Measurements from ENCODE around the gene ARID4B. TPM values are rescaled to one million over a fixed set of nuclear protein-coding genes. Genes with fewer than 3 reads are reported as not detected.

ARID4B gene
- total and polyA plus RNA-seq, 2 donors (not counting 1 experiment from before 2014, with no cell fraction given), result 15.3 to 42.4 TPM

DNA sequence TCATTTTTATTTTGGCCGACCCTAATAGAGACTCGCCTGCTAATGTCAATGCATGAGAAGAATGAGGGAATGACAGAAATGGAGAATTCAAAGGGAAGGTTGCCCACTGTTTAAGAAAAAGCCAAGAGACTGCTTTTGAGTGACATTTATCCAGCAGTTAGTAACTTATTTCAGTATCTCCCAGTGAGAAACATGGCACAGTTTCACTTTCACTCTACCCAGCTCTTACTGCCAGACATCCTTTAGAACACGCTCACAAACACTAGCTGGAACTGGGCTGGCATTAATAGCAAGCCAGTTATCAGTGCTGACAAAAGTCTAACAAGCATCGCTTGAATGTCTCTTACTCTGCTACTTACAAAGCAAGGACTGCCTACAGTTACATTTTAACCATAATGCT is 8.9 kb upstream of the ARID4B start:
- no peaks in the 10 kb centered on the region for H4K20me1 ChIP-seq (ENCODE audit: control insufficient read depth, extremely low read depth, insufficient read depth, low read length)
- H3K27me3 ChIP-seq (ENCODE audit: control insufficient read depth, insufficient read depth, low read length), result no peaks in the 10 kb centered on the region
- no peaks in the 10 kb centered on the region for H3K36me3 ChIP-seq (ENCODE audit: control insufficient read depth, insufficient read depth, low read length)
- H3K4me3 ChIP-seq (replicated peaks in 1 of 4; ENCODE audit: control extremely low read depth in 1 of 4, insufficient read depth in 1 of 4, low read depth in 3 of 4, low read length in 4 of 4), result no peak overlapping the region
- TF ChIP-seq EZH2 (IDR thresholded peaks at IDR 0.05; ENCODE audit: low read length, missing control alignments), result no peak
- TF ChIP-seq, protein P1, sequence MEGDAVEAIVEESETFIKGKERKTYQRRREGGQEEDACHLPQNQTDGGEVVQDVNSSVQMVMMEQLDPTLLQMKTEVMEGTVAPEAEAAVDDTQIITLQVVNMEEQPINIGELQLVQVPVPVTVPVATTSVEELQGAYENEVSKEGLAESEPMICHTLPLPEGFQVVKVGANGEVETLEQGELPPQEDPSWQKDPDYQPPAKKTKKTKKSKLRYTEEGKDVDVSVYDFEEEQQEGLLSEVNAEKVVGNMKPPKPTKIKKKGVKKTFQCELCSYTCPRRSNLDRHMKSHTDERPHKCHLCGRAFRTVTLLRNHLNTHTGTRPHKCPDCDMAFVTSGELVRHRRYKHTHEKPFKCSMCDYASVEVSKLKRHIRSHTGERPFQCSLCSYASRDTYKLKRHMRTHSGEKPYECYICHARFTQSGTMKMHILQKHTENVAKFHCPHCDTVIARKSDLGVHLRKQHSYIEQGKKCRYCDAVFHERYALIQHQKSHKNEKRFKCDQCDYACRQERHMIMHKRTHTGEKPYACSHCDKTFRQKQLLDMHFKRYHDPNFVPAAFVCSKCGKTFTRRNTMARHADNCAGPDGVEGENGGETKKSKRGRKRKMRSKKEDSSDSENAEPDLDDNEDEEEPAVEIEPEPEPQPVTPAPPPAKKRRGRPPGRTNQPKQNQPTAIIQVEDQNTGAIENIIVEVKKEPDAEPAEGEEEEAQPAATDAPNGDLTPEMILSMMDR (conservative IDR thresholded peaks at IDR 0.05 in 1 of 2, IDR thresholded peaks at IDR 0.05 in 1 of 2; ENCODE audit: low read depth in 1 of 2, low read length in 2 of 2), result no peak
- no peak overlapping the region for H3K9ac ChIP-seq (ENCODE audit: insufficient read depth, low read length)
- peak overlapping the region; percentile 20 for H3K4me2 ChIP-seq (ENCODE audit: extremely low read depth, insufficient read depth, low read length)
- no peaks in the 10 kb centered on the region for H3K9me3 ChIP-seq (ENCODE audit: control insufficient read depth, insufficient read depth, low read depth, low read length)
- peaks cover 21% of the 10 kb centered on the region for H3K79me2 ChIP-seq (ENCODE audit: control insufficient read depth, insufficient read depth, low read length)
- no peak overlapping the region for H2AFZ ChIP-seq (ENCODE audit: low read length)
- peak in 1 of 2 donors; percentile 31 for DNase-seq (ENCODE audit: low read depth in 2 of 2)
- peak overlapping the region; percentile 11 for H3K27ac ChIP-seq (ENCODE audit: insufficient read depth, low read length)
- no peaks in the 10 kb centered on the region for H3K4me1 ChIP-seq (ENCODE audit: control insufficient read depth, extremely low read depth, insufficient read depth, low read length)

DNA sequence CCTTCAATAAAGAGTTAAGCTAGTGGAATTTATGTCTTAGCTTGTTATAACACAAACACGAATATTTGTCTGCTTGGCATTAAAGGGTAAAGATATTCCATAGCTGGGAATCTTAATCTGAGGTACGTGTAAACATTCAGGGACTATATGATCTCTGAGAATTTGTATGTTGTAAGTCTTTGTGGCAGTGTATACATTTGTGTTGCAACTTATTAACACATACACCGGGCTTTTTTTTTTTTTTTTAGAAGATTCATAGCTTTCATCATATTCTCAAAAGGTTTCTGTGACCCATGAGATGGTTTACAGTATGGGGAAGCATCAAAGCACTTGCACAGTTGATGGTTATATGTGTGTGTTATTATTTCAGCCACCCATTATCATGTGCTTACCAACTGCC is 3.4 kb upstream of the ARID4B start:
- no peaks in the 10 kb centered on the region for H3K36me3 ChIP-seq (ENCODE audit: control insufficient read depth, insufficient read depth, low read length)
- H3K27ac ChIP-seq (ENCODE audit: insufficient read depth, low read length), result no peak overlapping the region
- H3K4me1 ChIP-seq (ENCODE audit: control insufficient read depth, extremely low read depth, insufficient read depth, low read length), result peaks cover 3% of the 10 kb centered on the region
- no peak overlapping the region for H2AFZ ChIP-seq (ENCODE audit: low read length)
- H3K27me3 ChIP-seq (ENCODE audit: control insufficient read depth, insufficient read depth, low read length), result no peaks in the 10 kb centered on the region
- no peak for DNase-seq (ENCODE audit: low read depth in 2 of 2)
- H3K9ac ChIP-seq (ENCODE audit: insufficient read depth, low read length), result no peak overlapping the region
- H3K4me3 ChIP-seq (replicated peaks in 1 of 4; ENCODE audit: control extremely low read depth in 1 of 4, insufficient read depth in 1 of 4, low read depth in 3 of 4, low read length in 4 of 4), result peak overlapping the region; percentile 6 to 88 (median 58)
- no peaks in the 10 kb centered on the region for H4K20me1 ChIP-seq (ENCODE audit: control insufficient read depth, extremely low read depth, insufficient read depth, low read length)
- H3K4me2 ChIP-seq (ENCODE audit: extremely low read depth, insufficient read depth, low read length), result peak overlapping the region; percentile 97
- no peak for TF ChIP-seq EZH2 (IDR thresholded peaks at IDR 0.05; ENCODE audit: low read length, missing control alignments)
- TF ChIP-seq, protein P1 (conservative IDR thresholded peaks at IDR 0.05 in 1 of 2, IDR thresholded peaks at IDR 0.05 in 1 of 2; ENCODE audit: low read depth in 1 of 2, low read length in 2 of 2), result no peak
- peaks cover 63% of the 10 kb centered on the region for H3K79me2 ChIP-seq (ENCODE audit: control insufficient read depth, insufficient read depth, low read length)
- H3K9me3 ChIP-seq (ENCODE audit: control insufficient read depth, insufficient read depth, low read depth, low read length), result no peaks in the 10 kb centered on the region

DNA sequence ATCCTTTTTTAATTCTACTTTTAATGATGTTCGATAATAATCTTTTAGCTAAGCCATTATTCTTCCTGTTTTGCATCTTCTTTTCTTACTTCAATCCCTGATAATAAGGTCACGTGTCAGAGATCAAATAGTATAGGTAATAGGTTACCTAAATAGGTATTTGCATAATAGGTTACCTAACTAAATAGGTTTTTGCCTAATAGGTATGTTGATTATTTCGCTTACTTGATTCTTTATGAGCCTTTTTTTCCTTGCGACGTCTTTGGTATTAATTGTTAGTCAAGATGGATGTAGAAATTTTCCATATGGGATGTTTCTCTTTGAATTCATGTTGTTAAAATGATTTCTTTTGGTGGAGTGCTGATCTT is 2.9 kb upstream of the ARID4B start:
- H4K20me1 ChIP-seq (ENCODE audit: control insufficient read depth, extremely low read depth, insufficient read depth, low read length), result no peaks in the 10 kb centered on the region
- H3K9ac ChIP-seq (ENCODE audit: insufficient read depth, low read length), result no peak overlapping the region

More for the DNA sequence above, 2.9 kb upstream of the ARID4B start:
- peaks cover 3% of the 10 kb centered on the region for H3K4me1 ChIP-seq (ENCODE audit: control insufficient read depth, extremely low read depth, insufficient read depth, low read length)
- H3K79me2 ChIP-seq (ENCODE audit: control insufficient read depth, insufficient read depth, low read length), result peaks cover 68% of the 10 kb centered on the region
- no peak for TF ChIP-seq EZH2 (IDR thresholded peaks at IDR 0.05; ENCODE audit: low read length, missing control alignments)
- no peak for DNase-seq (ENCODE audit: low read depth in 2 of 2)
- no peaks in the 10 kb centered on the region for H3K9me3 ChIP-seq (ENCODE audit: control insufficient read depth, insufficient read depth, low read depth, low read length)
- no peak overlapping the region for H3K27ac ChIP-seq (ENCODE audit: insufficient read depth, low read length)
- no peaks in the 10 kb centered on the region for H3K36me3 ChIP-seq (ENCODE audit: control insufficient read depth, insufficient read depth, low read length)
- H2AFZ ChIP-seq (ENCODE audit: low read length), result no peak overlapping the region
- H3K4me2 ChIP-seq (ENCODE audit: extremely low read depth, insufficient read depth, low read length), result peak overlapping the region; percentile 97
- H3K27me3 ChIP-seq (ENCODE audit: control insufficient read depth, insufficient read depth, low read length), result no peaks in the 10 kb centered on the region
- peak overlapping the region; percentile 52 to 90 (median 76) for H3K4me3 ChIP-seq (replicated peaks in 1 of 4; ENCODE audit: control extremely low read depth in 1 of 4, insufficient read depth in 1 of 4, low read depth in 3 of 4, low read length in 4 of 4)
